Transverse colon (tissue), 4 donors: ENCODE data around the gene SLC30A7.

Source experiments
- EP300 ChIP-seq: sonication (generic); formaldehyde crosslinking; IDR thresholded peaks from one replicate; pipeline ENCODE4 v1.6.1; 2017; ENCODE audit warnings: antibody characterized with exemption, low read depth
- POLR2A ChIP-seq: fragments of 450-650 bp; IDR thresholded peaks from one replicate; pipeline ENCODE4 v1.6.1; 2016; ENCODE audit warnings: antibody characterized with exemption, mild to moderate bottlenecking, moderate library complexity
- POLR2AphosphoS5 ChIP-seq, 3 donors: sonication (generic); formaldehyde crosslinking; IDR thresholded peaks; one replicate each; pipeline ENCODE4 v1.6.1; 2016; ENCODE audit warnings: antibody characterized with exemption in 3 of 3
- TF ChIP-seq, protein P1 (sequence below), 5 experiments: fragments of 200-600 bp in 3 of 5; fragments of 450-650 bp in 2 of 5; sonication (generic) in 3 of 5; IDR thresholded peaks; 1 replicate in 2 of 5; 2 replicates in 3 of 5; pipeline ENCODE4 v1.5.1; 2016 to 2017; ENCODE audit warnings: antibody characterized with exemption in 5 of 5, inconsistent platforms in 3 of 5, mild to moderate bottlenecking in 2 of 5, moderate library complexity in 1 of 5

DNA sequence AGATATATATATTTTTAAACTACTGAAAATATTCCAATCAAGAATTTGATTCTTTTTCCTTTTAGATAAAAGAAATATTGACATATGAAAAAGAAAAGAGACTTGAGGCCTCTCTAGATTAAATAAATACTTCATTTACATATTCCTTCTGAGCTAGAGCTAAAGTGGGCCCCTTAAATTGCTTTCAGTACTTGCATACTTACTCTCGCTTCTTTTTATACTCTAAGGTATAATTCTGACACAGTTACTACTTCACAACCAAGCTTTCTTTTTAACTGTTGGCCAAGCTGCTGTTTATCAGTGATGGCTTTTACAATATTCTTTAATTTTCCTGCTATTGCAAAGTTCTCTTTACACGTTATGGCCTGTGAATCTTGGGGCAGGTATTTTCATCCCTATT, 25.9 kb upstream of the SLC30A7 start:
- no peak for TF ChIP-seq POLR2A
- TF ChIP-seq, protein P1, sequence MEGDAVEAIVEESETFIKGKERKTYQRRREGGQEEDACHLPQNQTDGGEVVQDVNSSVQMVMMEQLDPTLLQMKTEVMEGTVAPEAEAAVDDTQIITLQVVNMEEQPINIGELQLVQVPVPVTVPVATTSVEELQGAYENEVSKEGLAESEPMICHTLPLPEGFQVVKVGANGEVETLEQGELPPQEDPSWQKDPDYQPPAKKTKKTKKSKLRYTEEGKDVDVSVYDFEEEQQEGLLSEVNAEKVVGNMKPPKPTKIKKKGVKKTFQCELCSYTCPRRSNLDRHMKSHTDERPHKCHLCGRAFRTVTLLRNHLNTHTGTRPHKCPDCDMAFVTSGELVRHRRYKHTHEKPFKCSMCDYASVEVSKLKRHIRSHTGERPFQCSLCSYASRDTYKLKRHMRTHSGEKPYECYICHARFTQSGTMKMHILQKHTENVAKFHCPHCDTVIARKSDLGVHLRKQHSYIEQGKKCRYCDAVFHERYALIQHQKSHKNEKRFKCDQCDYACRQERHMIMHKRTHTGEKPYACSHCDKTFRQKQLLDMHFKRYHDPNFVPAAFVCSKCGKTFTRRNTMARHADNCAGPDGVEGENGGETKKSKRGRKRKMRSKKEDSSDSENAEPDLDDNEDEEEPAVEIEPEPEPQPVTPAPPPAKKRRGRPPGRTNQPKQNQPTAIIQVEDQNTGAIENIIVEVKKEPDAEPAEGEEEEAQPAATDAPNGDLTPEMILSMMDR (IDR thresholded peaks at IDR 0.05), result no peak
- TF ChIP-seq EP300, result no peak
- no peak for TF ChIP-seq POLR2AphosphoS5 (IDR thresholded peaks at IDR 0.05)
